Esophagus mucosa (tissue), 1 donor: ENCODE measurements around the gene MUC12. TPM values are rescaled to one million over a fixed set of nuclear protein-coding genes. Genes with fewer than 3 reads are reported as not detected.
"Not testable (repeated sequence)": the region's sequence is repeated elsewhere in the genome, so short reads cannot be mapped to it uniquely, and the experiment has no call there.

Experiments used
- ATAC-seq: fragments of 200-7000 bp; cut with Tn5 transposase; one replicate; pipeline ENCODE4 v1.9.1; 2020
- total RNA-seq: library from RNA; stranded (reverse); gene quantifications from one replicate; pipeline ENCODE4 v1.2.4, GENCODE V29; 2023
- donor health status: DM: yes; HTN: yes; CAD: no.

Gene MUC12
- total RNA-seq, 1 donor from 2014 or later: 0.16 TPM

GRCh38 chr7:101064176-101064550 is 94.8 kb downstream of the MUC12 start:
- not testable (repeated sequence) for ATAC-seq

- ATAC-seq: not testable (repeated sequence)
These were observed 95.8 kb downstream of the MUC12 start for GRCh38 chr7:101065162-101065561.

GRCh38 chr7:101066141-101066832 is 96.9 kb downstream of the MUC12 start:
- ATAC-seq: peak; percentile 66

- ATAC-seq: no peak
These were observed 97.4 kb downstream of the MUC12 start for GRCh38 chr7:101066833-101067177.

- ATAC-seq: no peak
These were observed 99.0 kb downstream of the MUC12 start for GRCh38 chr7:101068401-101068800.

Other genes with a start within 250 kb of the MUC12 start
- gene EPO, start 249.1 kb upstream of the MUC12 start, total RNA-seq: not detected
- gene ZAN, start 236.0 kb upstream of the MUC12 start, total RNA-seq: 0.04 TPM
- gene EPHB4, start 142.0 kb upstream of the MUC12 start, total RNA-seq: 30.3 TPM
- gene SLC12A9, start 116.9 kb upstream of the MUC12 start, total RNA-seq: 13.5 TPM
- gene TRIP6, start 102.2 kb upstream of the MUC12 start, total RNA-seq: 61.1 TPM
- gene SRRT, start 94.5 kb upstream of the MUC12 start, total RNA-seq: 63.5 TPM
- 2.1 TPM for gene UFSP1, start 79.8 kb upstream of the MUC12 start, total RNA-seq
- 0.44 TPM for gene ACHE, start 73.7 kb upstream of the MUC12 start, total RNA-seq
- 0.16 TPM for gene MUC3A, start 20.0 kb upstream of the MUC12 start, total RNA-seq
- gene MUC17, start 50.5 kb downstream of the MUC12 start, total RNA-seq: not detected
- 14.3 TPM for gene TRIM56, start 115.9 kb downstream of the MUC12 start, total RNA-seq
- 5.3 TPM for gene SERPINE1, start 157.5 kb downstream of the MUC12 start, total RNA-seq
- gene AP1S1, start 184.9 kb downstream of the MUC12 start, total RNA-seq: 60.4 TPM
- gene VGF, start 196.0 kb downstream of the MUC12 start, total RNA-seq: not detected
- not detected for gene NAT16, start 210.7 kb downstream of the MUC12 start, total RNA-seq
- not detected for gene MOGAT3, start 231.5 kb downstream of the MUC12 start, total RNA-seq
- 10.6 TPM for gene PLOD3, start 248.0 kb downstream of the MUC12 start, total RNA-seq
- 53.8 TPM for gene ZNHIT1, start 248.6 kb downstream of the MUC12 start, total RNA-seq